ENCODE measurements around the gene SLC13A4.
"Not testable (repeated sequence)": the region's sequence is repeated elsewhere in the genome, so short reads cannot be mapped to it uniquely, and the experiment has no call there.

Gene SLC13A4

GRCh38 chr7:135748770-135749169 is 20.8 kb upstream of the SLC13A4 start, which contains the start of gene FAM180A:
Gene FAM180A, minus strand, starts transcription at chr7:135748813. Its CDS starts 233 bp downstream, at chr7:135748580.
- DNase-seq (ENCODE audit: low read depth): no peak

GRCh38 chr7:135747366-135747765 is 19.4 kb upstream of the SLC13A4 start:
- no peak for DNase-seq (ENCODE audit: low read depth)

GRCh38 chr7:135745703-135746312 is 17.8 kb upstream of the SLC13A4 start:
- DNase-seq (ENCODE audit: low read depth): no peak

- no peak for DNase-seq (ENCODE audit: low read depth)
Observed at GRCh38 chr7:135744938-135745702, 17.1 kb upstream of the SLC13A4 start.

GRCh38 chr7:135743907-135744731 is 16.1 kb upstream of the SLC13A4 start:
- DNase-seq (ENCODE audit: low read depth): no peak

- no peak for DNase-seq (ENCODE audit: low read depth)
Observed at GRCh38 chr7:135742371-135742770, 14.4 kb upstream of the SLC13A4 start.

- no peak for DNase-seq (ENCODE audit: low read depth)
Observed at GRCh38 chr7:135741905-135742304, 13.9 kb upstream of the SLC13A4 start.

- no peak for DNase-seq (ENCODE audit: low read depth)
Observed at GRCh38 chr7:135740889-135741288, 12.9 kb upstream of the SLC13A4 start.

- DNase-seq (ENCODE audit: low read depth): not testable (repeated sequence)
Observed at GRCh38 chr7:135737306-135737647, 9.3 kb upstream of the SLC13A4 start.

GRCh38 chr7:135736586-135737305 is 8.8 kb upstream of the SLC13A4 start:
- no peak for DNase-seq (ENCODE audit: low read depth)

- DNase-seq (ENCODE audit: low read depth): no peak
Observed at GRCh38 chr7:135734343-135734689, 6.3 kb upstream of the SLC13A4 start.

GRCh38 chr7:135733603-135734342 is 5.8 kb upstream of the SLC13A4 start:
- DNase-seq (ENCODE audit: low read depth): no peak

GRCh38 chr7:135731131-135731530 is 3.1 kb upstream of the SLC13A4 start:
- no peak for DNase-seq (ENCODE audit: low read depth)

GRCh38 chr7:135729230-135729629 is 1.2 kb upstream of the SLC13A4 start:
- DNase-seq (ENCODE audit: low read depth): no peak

GRCh38 chr7:135726911-135727673 is 894 bp downstream of the SLC13A4 start:
- DNase-seq (ENCODE audit: low read depth): no peak

- DNase-seq (ENCODE audit: low read depth): no peak
Observed at GRCh38 chr7:135726276-135726788, 1.7 kb downstream of the SLC13A4 start.

GRCh38 chr7:135723411-135723810 is 4.6 kb downstream of the SLC13A4 start:
- DNase-seq (ENCODE audit: low read depth): no peak

GRCh38 chr7:135721198-135721820 is 6.7 kb downstream of the SLC13A4 start:
- no peak for DNase-seq (ENCODE audit: low read depth)

- DNase-seq (ENCODE audit: low read depth): no peak
Observed at GRCh38 chr7:135719688-135720087, 8.3 kb downstream of the SLC13A4 start.

GRCh38 chr7:135718794-135719437 is 9.1 kb downstream of the SLC13A4 start:
- no peak for DNase-seq (ENCODE audit: low read depth)
